Neural cell (in vitro differentiated cells): Measurements from ENCODE around the gene SEC16A. TPM values are rescaled to one million over a fixed set of nuclear protein-coding genes. Genes with fewer than 3 reads are reported as not detected.

ENCODE experiments used
- H2AFZ ChIP-seq: fragments of 200-600, 300-800 bp; sonication (generic), shearing (Covaris generic); 2 replicates; pipeline ENCODE4 v1.6.0; 2014; ENCODE audit warnings: low read depth, mild to moderate bottlenecking, antibody characterized with exemption, low read length, moderate library complexity
- H3F3A ChIP-seq: fragments of 200-600 bp; shearing (Covaris generic); 2 replicates; pipeline ENCODE4 v1.6.1; 2016; ENCODE audit warnings: mild to moderate bottlenecking, moderate library complexity, mixed read lengths, antibody characterized with exemption, low read length; ENCODE audit not compliant: insufficient read depth, poor library complexity, severe bottlenecking
- H3K27ac ChIP-seq: fragments of 200-600, 300-800 bp; sonication (generic), shearing (Covaris generic); 2 replicates; pipeline ENCODE4 v1.5.1; 2014; ENCODE audit warnings: mild to moderate bottlenecking, low read length, moderate library complexity
- H3K27me3 ChIP-seq: fragments of 300-800, 200-600 bp; sonication (generic), shearing (Covaris generic); 2 replicates; pipeline ENCODE4 v1.6.0; 2014; ENCODE audit warnings: mild to moderate bottlenecking, low read depth, low read length, moderate library complexity; ENCODE audit not compliant: insufficient read depth
- H3K36me3 ChIP-seq: fragments of 300-800, 200-600 bp; sonication (generic), shearing (Covaris generic); 2 replicates; pipeline ENCODE4 v1.5.1; 2014; ENCODE audit warnings: mild to moderate bottlenecking, antibody characterized with exemption, low read length, moderate library complexity; ENCODE audit not compliant: insufficient read depth
- H3K4me2 ChIP-seq: fragments of 300-800, 200-600 bp; sonication (generic), shearing (Covaris generic); 2 replicates; pipeline ENCODE4 v1.6.0; 2014; ENCODE audit warnings: mild to moderate bottlenecking, low read length
- H3K4me3 ChIP-seq: fragments of 300-800, 200-600 bp; sonication (generic), shearing (Covaris generic); 2 replicates; pipeline ENCODE4 v1.5.1; 2014; ENCODE audit warnings: mild to moderate bottlenecking, low read length, moderate library complexity
- H3K79me2 ChIP-seq: fragments of 200-600 bp; shearing (Covaris generic); replicated peaks from 2 replicates; pipeline ENCODE4 v1.6.0; 2014; ENCODE audit warnings: mild to moderate bottlenecking, low read length, moderate library complexity; ENCODE audit not compliant: insufficient read depth
- H3K9ac ChIP-seq: fragments of 300-800, 200-600 bp; sonication (generic), shearing (Covaris generic); 2 replicates; pipeline ENCODE4 v1.6.1; 2016; ENCODE audit warnings: mild to moderate bottlenecking, low read length, mixed read lengths
- H3K9me2 ChIP-seq: fragments of 200-600 bp; shearing (Covaris generic); 2 replicates; pipeline ENCODE4 v1.6.1; 2016; ENCODE audit warnings: mild to moderate bottlenecking, low read length, mixed read lengths; ENCODE audit not compliant: insufficient read depth
- H3K9me3 ChIP-seq: fragments of 200-600, 300-800 bp; sonication (generic), shearing (Covaris generic); 2 replicates; pipeline ENCODE4 v1.6.1; 2016; ENCODE audit warnings: mild to moderate bottlenecking, mixed run types, low read length, moderate library complexity, mixed read lengths
- H4K20me1 ChIP-seq: fragments of 200-600 bp; shearing (Covaris generic); 2 replicates; pipeline ENCODE4 v1.6.1; 2016; ENCODE audit warnings: mild to moderate bottlenecking, mixed run types; ENCODE audit not compliant: insufficient read depth
- EP300 ChIP-seq: fragments of 450-650 bp; conservative IDR thresholded peaks from 2 replicates; pipeline ENCODE4 v1.6.1; 2014; ENCODE audit warnings: antibody characterized with exemption, mild to moderate bottlenecking, moderate library complexity; ENCODE audit not compliant: poor library complexity, severe bottlenecking
- EZH2 ChIP-seq: fragments of 200-600, 300-800 bp; shearing (Covaris generic), sonication (generic); IDR thresholded peaks from 2 replicates; pipeline ENCODE4 v1.6.1; 2014; ENCODE audit warnings: antibody characterized with exemption, low read length, borderline replicate concordance, mild to moderate bottlenecking; ENCODE audit not compliant: insufficient read depth, poor library complexity, severe bottlenecking
- MXI1 ChIP-seq: fragments of 450-650 bp; conservative IDR thresholded peaks from 2 replicates; pipeline ENCODE4 v1.6.1; 2014; ENCODE audit warnings: antibody characterized with exemption, mild to moderate bottlenecking; ENCODE audit not compliant: poor library complexity, severe bottlenecking
- POLR2AphosphoS5 ChIP-seq: IDR thresholded peaks from 2 replicates; pipeline ENCODE4 v1.6.1; 2012
- RAD21 ChIP-seq: fragments of 450-650 bp; conservative IDR thresholded peaks from 2 replicates; pipeline ENCODE4 v1.6.1; 2014; ENCODE audit warnings: antibody characterized with exemption, mild to moderate bottlenecking, moderate library complexity
- SMC3 ChIP-seq: fragments of 450-650 bp; conservative IDR thresholded peaks from 2 replicates; pipeline ENCODE4 v1.6.1; 2014; ENCODE audit warnings: antibody characterized with exemption, mild to moderate bottlenecking, moderate library complexity; ENCODE audit not compliant: poor library complexity
- TAF1 ChIP-seq: IDR thresholded peaks from 2 replicates; pipeline ENCODE4 v1.6.1; 2012; ENCODE audit warnings: low read depth
- polyA plus RNA-seq: library from polyadenylated mRNA; depleted of rRNA; stranded (reverse); fragments of >200 nt; gene quantifications from 2 replicates; pipeline ENCODE4 v1.2.3, GENCODE V29; 2014
- TF ChIP-seq, protein P1 (sequence below): IDR thresholded peaks from 2 replicates; pipeline ENCODE4 v1.6.1; 2012; ENCODE audit warnings: borderline replicate concordance
- TF ChIP-seq, protein P2 (sequence below): fragments of 450-650 bp; IDR thresholded peaks from 2 replicates; pipeline ENCODE4 v1.5.1; 2014; ENCODE audit warnings: antibody characterized with exemption, mild to moderate bottlenecking, moderate library complexity; ENCODE audit not compliant: poor library complexity, severe bottlenecking

Gene SEC16A
- polyA plus RNA-seq, 1 donor from 2014 or later = 15.4 TPM

DNA sequence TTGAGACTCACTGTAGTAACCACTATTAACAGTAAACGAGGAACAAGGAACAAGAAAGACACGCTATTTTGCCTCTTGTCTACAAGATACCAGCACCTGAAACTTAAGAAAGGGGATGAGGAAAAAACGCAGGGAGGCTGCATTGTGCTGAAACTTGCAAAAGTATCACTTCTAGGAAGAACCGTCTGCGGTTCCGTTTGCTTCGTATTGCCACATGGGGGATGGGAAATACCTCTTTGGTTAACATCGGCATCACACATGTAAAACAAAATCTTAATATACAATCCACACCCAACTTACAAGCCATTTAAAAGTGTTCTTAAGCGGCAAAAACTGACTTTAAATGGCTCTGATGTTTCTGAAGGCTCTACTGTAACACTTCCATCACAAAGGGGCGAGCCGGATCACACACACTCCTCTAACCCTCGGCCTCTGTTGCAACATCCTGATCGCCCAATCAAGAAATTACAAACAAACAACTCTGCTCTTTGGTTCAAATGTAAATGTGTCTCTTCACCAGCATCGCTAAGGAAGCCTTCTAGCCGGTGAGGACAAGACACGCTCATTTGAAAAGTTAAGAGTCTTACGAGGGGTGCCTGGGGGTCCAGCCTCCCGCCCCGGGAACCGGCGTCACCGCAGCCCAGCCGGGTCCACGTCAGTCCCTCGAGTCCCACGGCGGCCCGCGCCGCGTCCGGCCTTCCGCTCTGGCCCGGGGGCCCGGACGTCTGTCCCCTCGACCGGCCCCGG, 621 bp downstream of the SEC16A start (continued):
- TF ChIP-seq, protein P1, sequence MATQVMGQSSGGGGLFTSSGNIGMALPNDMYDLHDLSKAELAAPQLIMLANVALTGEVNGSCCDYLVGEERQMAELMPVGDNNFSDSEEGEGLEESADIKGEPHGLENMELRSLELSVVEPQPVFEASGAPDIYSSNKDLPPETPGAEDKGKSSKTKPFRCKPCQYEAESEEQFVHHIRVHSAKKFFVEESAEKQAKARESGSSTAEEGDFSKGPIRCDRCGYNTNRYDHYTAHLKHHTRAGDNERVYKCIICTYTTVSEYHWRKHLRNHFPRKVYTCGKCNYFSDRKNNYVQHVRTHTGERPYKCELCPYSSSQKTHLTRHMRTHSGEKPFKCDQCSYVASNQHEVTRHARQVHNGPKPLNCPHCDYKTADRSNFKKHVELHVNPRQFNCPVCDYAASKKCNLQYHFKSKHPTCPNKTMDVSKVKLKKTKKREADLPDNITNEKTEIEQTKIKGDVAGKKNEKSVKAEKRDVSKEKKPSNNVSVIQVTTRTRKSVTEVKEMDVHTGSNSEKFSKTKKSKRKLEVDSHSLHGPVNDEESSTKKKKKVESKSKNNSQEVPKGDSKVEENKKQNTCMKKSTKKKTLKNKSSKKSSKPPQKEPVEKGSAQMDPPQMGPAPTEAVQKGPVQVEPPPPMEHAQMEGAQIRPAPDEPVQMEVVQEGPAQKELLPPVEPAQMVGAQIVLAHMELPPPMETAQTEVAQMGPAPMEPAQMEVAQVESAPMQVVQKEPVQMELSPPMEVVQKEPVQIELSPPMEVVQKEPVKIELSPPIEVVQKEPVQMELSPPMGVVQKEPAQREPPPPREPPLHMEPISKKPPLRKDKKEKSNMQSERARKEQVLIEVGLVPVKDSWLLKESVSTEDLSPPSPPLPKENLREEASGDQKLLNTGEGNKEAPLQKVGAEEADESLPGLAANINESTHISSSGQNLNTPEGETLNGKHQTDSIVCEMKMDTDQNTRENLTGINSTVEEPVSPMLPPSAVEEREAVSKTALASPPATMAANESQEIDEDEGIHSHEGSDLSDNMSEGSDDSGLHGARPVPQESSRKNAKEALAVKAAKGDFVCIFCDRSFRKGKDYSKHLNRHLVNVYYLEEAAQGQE = no peak
- TF ChIP-seq POLR2AphosphoS5 = no peak

DNA sequence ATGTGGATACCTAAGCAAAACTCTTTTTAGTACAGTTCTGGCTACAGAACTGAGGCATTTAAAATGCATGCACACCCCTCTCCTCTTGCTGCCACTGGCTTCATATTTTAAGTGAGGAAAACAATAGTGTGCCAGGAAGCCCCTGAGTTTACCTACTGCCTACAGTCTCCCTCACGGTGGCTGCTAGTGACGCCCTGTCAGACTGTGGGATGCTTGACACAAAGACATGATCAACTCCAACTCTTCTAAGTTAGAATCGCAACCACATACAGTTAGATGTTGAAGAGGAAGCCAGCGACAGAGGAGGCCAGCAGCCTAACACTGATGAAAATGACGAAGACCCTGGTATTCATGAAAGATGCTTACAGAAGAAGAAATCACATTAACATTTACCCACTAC, 1.3 kb downstream of the SEC16A start:
- Histone ChIP-seq H3K4me3 (peak overlapping the region; percentile 70), H3F3A (no peaks in the 10 kb centered on the region), H3K36me3 (no peaks in the 10 kb centered on the region), H4K20me1 (peaks cover 4% of the 10 kb centered on the region), H2AFZ (no peak overlapping the region), H3K9me2 (no peaks in the 10 kb centered on the region), H3K27me3 (no peaks in the 10 kb centered on the region), H3K79me2 (peaks cover 40% of the 10 kb centered on the region), H3K9ac (peak overlapping the region; percentile 86), H3K27ac (peak overlapping the region; percentile 95), H3K4me2 (peak overlapping the region; percentile 90), H3K9me3 (no peaks in the 10 kb centered on the region)
- TF ChIP-seq RAD21 (no peak), POLR2AphosphoS5 (no peak), EP300 (no peak), MXI1 (no peak), SMC3 (no peak), EZH2 (no peak), TAF1 (no peak)
- TF ChIP-seq, protein P2, sequence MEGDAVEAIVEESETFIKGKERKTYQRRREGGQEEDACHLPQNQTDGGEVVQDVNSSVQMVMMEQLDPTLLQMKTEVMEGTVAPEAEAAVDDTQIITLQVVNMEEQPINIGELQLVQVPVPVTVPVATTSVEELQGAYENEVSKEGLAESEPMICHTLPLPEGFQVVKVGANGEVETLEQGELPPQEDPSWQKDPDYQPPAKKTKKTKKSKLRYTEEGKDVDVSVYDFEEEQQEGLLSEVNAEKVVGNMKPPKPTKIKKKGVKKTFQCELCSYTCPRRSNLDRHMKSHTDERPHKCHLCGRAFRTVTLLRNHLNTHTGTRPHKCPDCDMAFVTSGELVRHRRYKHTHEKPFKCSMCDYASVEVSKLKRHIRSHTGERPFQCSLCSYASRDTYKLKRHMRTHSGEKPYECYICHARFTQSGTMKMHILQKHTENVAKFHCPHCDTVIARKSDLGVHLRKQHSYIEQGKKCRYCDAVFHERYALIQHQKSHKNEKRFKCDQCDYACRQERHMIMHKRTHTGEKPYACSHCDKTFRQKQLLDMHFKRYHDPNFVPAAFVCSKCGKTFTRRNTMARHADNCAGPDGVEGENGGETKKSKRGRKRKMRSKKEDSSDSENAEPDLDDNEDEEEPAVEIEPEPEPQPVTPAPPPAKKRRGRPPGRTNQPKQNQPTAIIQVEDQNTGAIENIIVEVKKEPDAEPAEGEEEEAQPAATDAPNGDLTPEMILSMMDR = no peak
- TF ChIP-seq, protein P1 = no peak
